K562 (cell line): Measurements from ENCODE around the gene C4orf17. TPM values are rescaled to one million over a fixed set of nuclear protein-coding genes. Genes with fewer than 3 reads are reported as not detected.

Experiments
- ATAC-seq: fragments of 200-7000 bp; cut with Tn5 transposase; 3 replicates; pipeline ENCODE4 v1.9.1; 2020; ENCODE audit warnings: moderate library complexity
- BruUV-seq: library from RNA; stranded (reverse); fragments of 400-500 nt; replicated peaks from 2 replicates; lab custom pipeline; 2021; lab: Mats Ljungman, UMichigan
- CTCF ChIA-PET: fragments of 300-600 bp; formaldehyde crosslinking; extraction: SDS; loops from one replicate; lab custom pipeline; 2021; ENCODE audit warnings: low intra/inter-chr PET ratio; lab: Yijun Ruan, JAX
- POLR2A ChIA-PET: fragments of 300-600, 350-650 bp; sonication (Branson Sonifier 250); formaldehyde crosslinking; extraction: SDS; loops from one replicate; lab custom pipeline; 2021; ENCODE audit warnings: antibody characterized with exemption, inconsistent platforms; lab: Yijun Ruan, JAX
- DNase-seq, 4 experiments: peaks; one replicate each; pipeline versions ENCODE4 v3.0.0 to v3.0.0-alpha.2; 2011 to 2018; ENCODE audit warnings: low spot score in 3 of 4, mixed read lengths in 3 of 4; ENCODE audit errors: extremely low read depth in 1 of 4
- FAIRE-seq: peaks from 2 replicates; lab custom pipeline; 2011; peaks lifted over from hg19 to GRCh38; lab: Jason Lieb, UNC
- H2AFZ ChIP-seq: 2 replicates; pipeline ENCODE4 v1.6.0; 2011; ENCODE audit warnings: low read depth, low read length, control low read depth, inconsistent platforms
- H3K27ac ChIP-seq: fragments of 200-600 bp; 3 replicates; pipeline ENCODE4 v1.8.0; 2011; ENCODE audit warnings: low read depth, mild to moderate bottlenecking, control low read depth, inconsistent platforms, low read length, moderate library complexity, mixed read lengths; ENCODE audit errors: extremely low read depth
- H3K27me3 ChIP-seq, 2 experiments: fragments of 300-600 bp in 1 of 2; 2 replicates in 1 of 2; 3 replicates in 1 of 2; pipeline versions ENCODE4 v1.6.0 to v1.8.0; 2011; ENCODE audit warnings: inconsistent platforms in 2 of 2, low read length in 2 of 2, mild to moderate bottlenecking in 1 of 2, mixed read lengths in 1 of 2, moderate library complexity in 1 of 2; ENCODE audit not compliant: control insufficient read depth in 2 of 2, insufficient read depth in 2 of 2
- H3K36me3 ChIP-seq: fragments of 300-600 bp; 3 replicates; pipeline ENCODE4 v1.8.0; 2011; ENCODE audit warnings: mild to moderate bottlenecking, low read length, inconsistent platforms; ENCODE audit not compliant: control insufficient read depth, insufficient read depth
- H3K4me1 ChIP-seq, 2 experiments: fragments of 200-600 bp in 1 of 2; replicated peaks in 1 of 2; 2 replicates in 1 of 2; 3 replicates in 1 of 2; pipeline versions ENCODE4 v1.5.1 to v1.8.0; 2011; ENCODE audit warnings: inconsistent platforms in 2 of 2, low read length in 2 of 2, mild to moderate bottlenecking in 1 of 2, mixed read lengths in 1 of 2, moderate library complexity in 1 of 2; ENCODE audit not compliant: control insufficient read depth in 2 of 2, insufficient read depth in 2 of 2
- H3K4me2 ChIP-seq: 2 replicates; pipeline ENCODE4 v1.6.1; 2011; ENCODE audit warnings: low read length, control low read depth, inconsistent platforms, mixed read lengths; ENCODE audit not compliant: insufficient read depth
- H3K4me3 ChIP-seq: fragments of 200-600 bp; sonication (generic), shearing (Covaris generic); 2 replicates; pipeline ENCODE4 v1.5.1; 2016; ENCODE audit warnings: control low read depth, inconsistent platforms
- H3K79me2 ChIP-seq: fragments of 200-600 bp; 3 replicates; pipeline ENCODE4 v1.8.0; 2011; ENCODE audit warnings: low read length, inconsistent platforms; ENCODE audit not compliant: control insufficient read depth, insufficient read depth
- H3K9ac ChIP-seq, 2 experiments: 2 replicates each; pipeline versions ENCODE4 v1.6.0 to v1.6.1; 2011; ENCODE audit warnings: low read depth in 2 of 2, low read length in 2 of 2, control low read depth in 1 of 2, inconsistent platforms in 1 of 2, mild to moderate bottlenecking in 1 of 2, mixed read lengths in 1 of 2; ENCODE audit not compliant: insufficient read depth in 1 of 2
- H3K9me1 ChIP-seq: one replicate; pipeline ENCODE4 v1.6.0; 2011; ENCODE audit warnings: inconsistent platforms, mild to moderate bottlenecking, low read length, moderate library complexity; ENCODE audit not compliant: control insufficient read depth, insufficient read depth
- H3K9me3 ChIP-seq: replicated peaks from 2 replicates; pipeline ENCODE4 v1.5.1; 2011; ENCODE audit warnings: low read depth, low read length, inconsistent platforms; ENCODE audit not compliant: control insufficient read depth, insufficient read depth
- H4K20me1 ChIP-seq: replicated peaks from 2 replicates; pipeline ENCODE4 v1.6.1; 2011; ENCODE audit warnings: low read length, inconsistent platforms, mixed read lengths; ENCODE audit not compliant: control insufficient read depth, insufficient read depth
- ASH1L ChIP-seq: fragments of 450-650 bp; IDR thresholded peaks from 2 replicates; pipeline ENCODE4 v1.6.1; 2018; ENCODE audit warnings: borderline replicate concordance, mild to moderate bottlenecking, low read depth; ENCODE audit not compliant: partially characterized antibody
- CBFA2T2 ChIP-seq: fragments of 450-650 bp; conservative IDR thresholded peaks from 2 replicates; pipeline ENCODE4 v1.6.1; 2017; ENCODE audit warnings: mild to moderate bottlenecking
- CHD2 ChIP-seq: IDR thresholded peaks from 2 replicates; pipeline ENCODE4 v1.6.1; 2011; ENCODE audit warnings: low read depth, low read length
- EP300 ChIP-seq: IDR thresholded peaks from 2 replicates; pipeline ENCODE4 v1.6.1; 2012; ENCODE audit warnings: low read length, improper control_type of control experiment
- EP400 ChIP-seq: fragments of 450-650 bp; IDR thresholded peaks from 2 replicates; pipeline ENCODE4 v1.6.1; 2017; ENCODE audit warnings: antibody characterized with exemption, mild to moderate bottlenecking, moderate library complexity
- ESRRA ChIP-seq: fragments of 450-650 bp; IDR thresholded peaks from 2 replicates; pipeline ENCODE4 v1.6.1; 2014; ENCODE audit warnings: low read depth, mild to moderate bottlenecking, moderate library complexity, borderline replicate concordance
- FOXK1 ChIP-seq: sonication (generic); formaldehyde crosslinking; IDR thresholded peaks from 2 replicates; pipeline ENCODE4 v1.8.0; 2022; ENCODE audit warnings: missing genetic modification reagents, mild to moderate bottlenecking, borderline replicate concordance
- HIVEP1 ChIP-seq: fragments of 250-450 bp; sonication (Bioruptor Pico); IDR thresholded peaks from 2 replicates; pipeline ENCODE4 v1.4.0; 2020; ENCODE audit warnings: mild to moderate bottlenecking
- KDM5B ChIP-seq: fragments of 200-600 bp; sonication (generic); IDR thresholded peaks from 2 replicates; pipeline ENCODE4 v1.6.1; 2012; ENCODE audit warnings: low read depth, mild to moderate bottlenecking, moderate library complexity, low read length, control low read depth, inconsistent platforms; ENCODE audit not compliant: insufficient replicate concordance
- MAZ ChIP-seq, 2 experiments: fragments of 450-650 bp in 1 of 2; sonication (generic) in 1 of 2; formaldehyde crosslinking; IDR thresholded peaks in 1 of 2; conservative IDR thresholded peaks in 1 of 2; 2 replicates each; pipeline versions ENCODE4 v1.4.0 to v1.5.0; 2020; ENCODE audit warnings: mild to moderate bottlenecking in 1 of 2, missing genetic modification reagents in 1 of 2
- NFE2L1 ChIP-seq: fragments of 450-650 bp; IDR thresholded peaks from 2 replicates; pipeline ENCODE4 v1.6.1; 2016; ENCODE audit warnings: missing genetic modification characterization, low read depth, mild to moderate bottlenecking, missing compliant biosample characterization, moderate library complexity, borderline replicate concordance
- RBM14 ChIP-seq: fragments of 200-400 bp; formaldehyde crosslinking; IDR thresholded peaks from 2 replicates; pipeline ENCODE4 v1.6.1; 2018; ENCODE audit warnings: low read depth, mild to moderate bottlenecking, low read length, moderate library complexity, borderline replicate concordance; ENCODE audit not compliant: insufficient read depth
- SMARCA5 ChIP-seq: fragments of 450-650 bp; IDR thresholded peaks from 2 replicates; pipeline ENCODE4 v1.6.1; 2016
- SREBF1 ChIP-seq: fragments of 150-350 bp; IDR thresholded peaks from 2 replicates; pipeline ENCODE4 v1.6.1; 2014; ENCODE audit warnings: antibody characterized with exemption, low read depth, low read length, borderline replicate concordance
- TARDBP ChIP-seq: fragments of 450-650 bp; IDR thresholded peaks from 2 replicates; pipeline ENCODE4 v1.6.1; 2016
- ZBTB8A ChIP-seq: fragments of 450-650 bp; IDR thresholded peaks from 2 replicates; pipeline ENCODE4 v1.6.1; 2018; ENCODE audit warnings: mild to moderate bottlenecking, moderate library complexity; ENCODE audit not compliant: partially characterized antibody
- ZFP30 ChIP-seq: fragments of 250-450 bp; sonication (Bioruptor Pico); IDR thresholded peaks from 2 replicates; pipeline ENCODE4 v1.8.0; 2022; ENCODE audit warnings: moderate library complexity, mild to moderate bottlenecking, inconsistent platforms, borderline replicate concordance
- ZFPM2 ChIP-seq: fragments of 250-450 bp; sonication (Bioruptor Pico); IDR thresholded peaks from 2 replicates; pipeline ENCODE4 v1.5.1; 2022; ENCODE audit warnings: mild to moderate bottlenecking
- ZFX ChIP-seq: sonication (generic); formaldehyde crosslinking; IDR thresholded peaks from 2 replicates; pipeline ENCODE4 v1.8.0; 2022; ENCODE audit warnings: mild to moderate bottlenecking, missing genetic modification reagents, moderate library complexity
- ZNF197 ChIP-seq: fragments of 200-800 bp; sonication (Bioruptor generic); IDR thresholded peaks from 2 replicates; pipeline ENCODE4 v1.6.1; 2016; ENCODE audit warnings: low read depth, missing genetic modification characterization, missing compliant biosample characterization
- ZNF217 ChIP-seq: sonication (generic); formaldehyde crosslinking; IDR thresholded peaks from 2 replicates; pipeline ENCODE4 v1.8.0; 2022; ENCODE audit warnings: mild to moderate bottlenecking, missing genetic modification reagents
- ZNF764 ChIP-seq: fragments of 250-450 bp; sonication (Bioruptor Pico); IDR thresholded peaks from 2 replicates; pipeline ENCODE4 v1.4.0; 2020; ENCODE audit warnings: low read depth, mild to moderate bottlenecking, moderate library complexity
- in situ Hi-C: fragments of 300-500 bp; cut with MboI; formaldehyde crosslinking; loops from 4 replicates; pipeline ENCODE4 v1.15.0; 2018; ENCODE audit warnings: inconsistent platforms, mixed read lengths
- intact Hi-C: fragments of 100-400 bp; cut with micrococcal nuclease; formaldehyde crosslinking; loops from 2 replicates; pipeline ENCODE4 v1.14.2; 2022
- polyA plus RNA-seq, 8 experiments: library from polyadenylated mRNA; depleted of rRNA in 4 of 8; stranded (reverse) in 5 of 8; unstranded in 3 of 8; fragments of >200 nt; fragmentation: Nextera tagmentation in 2 of 8; fragmentation: Illumina TruSeq in 1 of 8; extraction: Ambion mirVana in 2 of 8; extraction: Trizol in 1 of 8; gene quantifications; 2 replicates each; pipeline versions ENCODE4 v1.2.1 to v1.2.3, GENCODE V29; 2011 to 2014; ENCODE audit warnings: inconsistent platforms in 1 of 8, missing spikeins in 1 of 8
- total RNA-seq, 7 experiments: library from RNA; depleted of rRNA in 6 of 7; stranded (reverse); fragments of >200 nt in 6 of 7; fragmentation: Illumina TruSeq in 2 of 7; extraction: Trizol in 2 of 7; gene quantifications; 2 replicates each; pipeline versions ENCODE4 v1.2.1 to v1.2.3, GENCODE V29; 2011 to 2021; ENCODE audit warnings: low replicate concordance in 1 of 7
- TF ChIP-seq, protein P1 (sequence below): IDR thresholded peaks from 2 replicates; pipeline ENCODE4 v1.6.1; 2011; ENCODE audit not compliant: insufficient read length; ENCODE audit errors: extremely low read depth

The C4orf17 gene
- total and polyA plus RNA-seq, 9 of the 15 experiments (the other 6 are each of a cell fraction or from before 2014, with no cell fraction given): not detected

DNA sequence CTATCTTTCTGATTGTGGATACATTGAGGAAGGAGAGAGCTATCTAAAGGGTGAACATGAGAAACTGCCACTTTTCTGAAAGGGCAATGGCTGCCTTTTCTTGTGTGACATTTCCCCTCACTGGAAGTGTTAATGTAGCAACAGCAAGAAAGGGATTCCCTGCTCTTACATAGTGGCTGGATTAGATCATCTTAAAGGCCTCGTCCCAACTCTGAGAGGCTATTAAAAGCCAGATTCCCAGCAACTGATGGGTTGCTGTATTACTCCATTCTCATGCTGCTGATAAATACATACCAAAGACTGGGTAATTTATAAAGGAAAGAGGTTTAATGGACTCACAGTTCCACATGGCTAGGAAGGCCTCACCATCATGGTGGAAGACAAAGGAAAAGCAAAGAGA is 41.9 kb upstream of the C4orf17 start (continued):
- TF ChIP-seq ZNF197: no peak
- no peak for TF ChIP-seq ZNF764
- no peak for TF ChIP-seq ZBTB8A
- TF ChIP-seq, all 486 proteins: peak for 0

DNA sequence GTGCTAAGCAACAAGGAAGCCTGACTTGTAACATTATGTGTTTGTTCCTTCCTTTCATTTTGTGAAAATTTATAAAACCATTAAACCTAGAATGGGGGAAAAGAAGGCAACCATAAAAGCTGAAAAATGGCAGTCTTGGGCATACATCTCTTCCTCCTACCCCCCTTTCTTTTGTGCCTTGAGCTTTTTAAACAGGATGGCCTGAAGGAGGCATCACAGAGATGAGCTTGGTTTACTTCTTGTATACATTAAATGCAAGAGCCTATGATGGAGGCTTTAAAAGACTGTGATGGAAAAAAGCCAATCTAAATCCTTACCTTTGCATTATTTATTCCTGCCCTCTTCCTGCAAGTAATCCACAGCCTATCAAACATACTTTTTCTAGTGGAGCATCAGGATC is 39.5 kb upstream of the C4orf17 start:
- intact Hi-C loops: no loop called here
- in situ Hi-C loops: no loop called here
- ChIA-PET CTCF (no interaction called here), POLR2A (interaction anchor here (0.6 kb wide), 1 partner anchor 19 kb away, joined by 3 read pairs; no protein-coding TSS in a partner anchor)
- no TSS peak for BruUV-seq
- no peak overlapping the region for H2AFZ ChIP-seq
- ATAC-seq (no peak), DNase-seq (no peak), FAIRE-seq (no peak)
- no peaks in the 10 kb centered on the region for H3K79me2 ChIP-seq
- H4K20me1 ChIP-seq: no peaks in the 10 kb centered on the region
- TF ChIP-seq ZFPM2 (CRISPR knock-in tag) (no peak), CHD2 (no peak), FOXK1 (CRISPR knock-in tag) (no peak), SREBF1 (no peak), EP400 (no peak), NFE2L1 (tag) (no peak), RBM14 (no peak), EP300 (no peak), HIVEP1 (no peak), ZFP30 (CRISPR knock-in tag) (no peak), ZNF217 (CRISPR knock-in tag) (no peak), ASH1L (no peak), MAZ (CRISPR knock-in tag; conservative IDR thresholded peaks at IDR 0.05 in 1 of 2, IDR thresholded peaks at IDR 0.05 in 1 of 2) (no peak), KDM5B (no peak), ZFX (CRISPR knock-in tag) (no peak), CBFA2T2 (no peak), SMARCA5 (no peak), ESRRA (no peak), TARDBP (no peak)
- TF ChIP-seq, protein P1, sequence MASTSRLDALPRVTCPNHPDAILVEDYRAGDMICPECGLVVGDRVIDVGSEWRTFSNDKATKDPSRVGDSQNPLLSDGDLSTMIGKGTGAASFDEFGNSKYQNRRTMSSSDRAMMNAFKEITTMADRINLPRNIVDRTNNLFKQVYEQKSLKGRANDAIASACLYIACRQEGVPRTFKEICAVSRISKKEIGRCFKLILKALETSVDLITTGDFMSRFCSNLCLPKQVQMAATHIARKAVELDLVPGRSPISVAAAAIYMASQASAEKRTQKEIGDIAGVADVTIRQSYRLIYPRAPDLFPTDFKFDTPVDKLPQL: no peak
- H3K27ac ChIP-seq: no peak overlapping the region
- no peaks in the 10 kb centered on the region for H3K27me3 ChIP-seq
- no peaks in the 10 kb centered on the region for H3K9me1 ChIP-seq
- H3K4me3 ChIP-seq: no peak overlapping the region
- H3K9me3 ChIP-seq: no peaks in the 10 kb centered on the region
- no peaks in the 10 kb centered on the region for H3K4me1 ChIP-seq
- no peaks in the 10 kb centered on the region for H3K36me3 ChIP-seq
- no peak overlapping the region for H3K4me2 ChIP-seq
- H3K9ac ChIP-seq: no peak overlapping the region
